Measurements from ENCODE around the gene CD19.
A peak's percentile ranks its signal among the peaks of the same experiment; 100 is the strongest.

Gene CD19

GRCh38 chr16:28983644-28984043 lies 51.9 kb downstream of the CD19 start:
- no peak for DNase-seq

- DNase-seq, result no peak
Measured at GRCh38 chr16:28984091-28984490, 52.3 kb downstream of the CD19 start.

- DNase-seq, result peak; percentile 78
Measured at GRCh38 chr16:28984619-28985135, 52.9 kb downstream of the CD19 start, which contains the start of gene LAT. Gene LAT, plus strand, starts transcription at chr16:28985052. Its CDS starts 366 bp downstream, at chr16:28985418.

- no peak for DNase-seq
Measured at GRCh38 chr16:28985211-28986041, 53.7 kb downstream of the CD19 start.

- no peak for DNase-seq
Measured at GRCh38 chr16:28986046-28986445, 54.3 kb downstream of the CD19 start.

- DNase-seq, result no peak
Measured at GRCh38 chr16:28986492-28986891, 54.7 kb downstream of the CD19 start.

GRCh38 chr16:28987170-28987853 lies 55.5 kb downstream of the CD19 start:
- DNase-seq, result no peak

Measured in hematopoietic multipotent progenitor cell treated with erythropoietin and hydrocortisone succinate and interleukin-3 and kit ligand, for 8 days (in vitro differentiated cells).